ENCODE results near the gene KLK2.

Gene KLK2

GRCh38 chr19:50832666-50833065 lies 40.6 kb upstream of the KLK2 start:
- no peak overlapping the region for H3K4me3 ChIP-seq (ENCODE audit: low read depth, low read length)
- no peak for DNase-seq
- H3K9me3 ChIP-seq = no peaks in the 10 kb centered on the region
- no peaks in the 10 kb centered on the region for H3K27me3 ChIP-seq
- TF ChIP-seq CTCF (IDR thresholded peaks at IDR 0.05; ENCODE audit: low read depth, low read length) = no peak
- H3K36me3 ChIP-seq = no peaks in the 10 kb centered on the region
- peaks cover 7% of the 10 kb centered on the region for H3K4me1 ChIP-seq

GRCh38 chr19:50833117-50833801 lies 40.0 kb upstream of the KLK2 start, which contains the start of gene KLK15:
Gene KLK15, minus strand, starts transcription at chr19:50833574. Its CDS starts 2,082 bp downstream, at chr19:50831492.
- Histone ChIP-seq H3K4me1 (peaks cover 7% of the 10 kb centered on the region), H3K4me3 (ENCODE audit: low read depth, low read length) (no peak within 1 kb of the TSS), H3K27me3 (no peaks in the 10 kb centered on the region), H3K36me3 (no peaks in the 10 kb centered on the region), H3K9me3 (no peaks in the 10 kb centered on the region)
- TF ChIP-seq CTCF (IDR thresholded peaks at IDR 0.05; ENCODE audit: low read depth, low read length) = no peak
- DNase-seq = no peak

GRCh38 chr19:50833802-50834167 lies 39.5 kb upstream of the KLK2 start:
- DNase-seq = no peak
- Histone ChIP-seq H3K36me3 (no peaks in the 10 kb centered on the region), H3K4me1 (peaks cover 7% of the 10 kb centered on the region), H3K9me3 (no peaks in the 10 kb centered on the region), H3K27me3 (no peaks in the 10 kb centered on the region), H3K4me3 (ENCODE audit: low read depth, low read length) (no peak overlapping the region)
- no peak for TF ChIP-seq CTCF (IDR thresholded peaks at IDR 0.05; ENCODE audit: low read depth, low read length)

GRCh38 chr19:50835103-50835784 lies 38.0 kb upstream of the KLK2 start:
- H3K4me1 ChIP-seq = peaks cover 4% of the 10 kb centered on the region
- H3K4me3 ChIP-seq (ENCODE audit: low read depth, low read length) = peak overlapping the region; percentile 74
- TF ChIP-seq CTCF (IDR thresholded peaks at IDR 0.05; ENCODE audit: low read depth, low read length) = no peak
- no peaks in the 10 kb centered on the region for H3K9me3 ChIP-seq
- DNase-seq = no peak
- no peaks in the 10 kb centered on the region for H3K27me3 ChIP-seq
- no peaks in the 10 kb centered on the region for H3K36me3 ChIP-seq

GRCh38 chr19:50835785-50836542 lies 37.3 kb upstream of the KLK2 start:
- Histone ChIP-seq H3K9me3 (no peaks in the 10 kb centered on the region), H3K27me3 (no peaks in the 10 kb centered on the region), H3K4me3 (ENCODE audit: low read depth, low read length) (peak overlapping the region; percentile 74), H3K36me3 (no peaks in the 10 kb centered on the region), H3K4me1 (no peaks in the 10 kb centered on the region)
- no peak for TF ChIP-seq CTCF (IDR thresholded peaks at IDR 0.05; ENCODE audit: low read depth, low read length)
- DNase-seq = peak; percentile 88

All from BE2C (cell line).